OCI-LY3 (cell line): ENCODE measurements around the gene PKD1L1.

Experiments used
- H2AFZ ChIP-seq: fragments of 200-600, 300-600 bp; shearing (Covaris generic); 2 replicates; pipeline ENCODE4 v1.6.0; 2014; ENCODE audit warnings: antibody characterized with exemption, low read depth, low read length
- H3K27ac ChIP-seq: fragments of 200-600, 300-600 bp; sonication (generic); 2 replicates; pipeline ENCODE4 v1.5.1; 2014; ENCODE audit warnings: mild to moderate bottlenecking, low read length, moderate library complexity, mixed read lengths
- H3K27me3 ChIP-seq: fragments of 200-600, 300-600 bp; sonication (generic); 2 replicates; pipeline ENCODE4 v1.6.1; 2014; ENCODE audit warnings: low read depth, low read length, mixed read lengths
- H3K36me3 ChIP-seq: fragments of 200-600, 300-600 bp; sonication (generic); replicated peaks from 2 replicates; pipeline ENCODE3; 2014; ENCODE audit warnings: low read depth, low read length, mixed read lengths
- H3K4me1 ChIP-seq: fragments of 300-600, 200-600 bp; sonication (generic); 2 replicates; pipeline ENCODE4 v1.6.1; 2014; ENCODE audit warnings: low read length, mixed read lengths
- H3K4me2 ChIP-seq: fragments of 200-600, 300-600 bp; sonication (generic); 2 replicates; pipeline ENCODE4 v1.6.1; 2014; ENCODE audit warnings: low read length, mixed read lengths
- H3K4me3 ChIP-seq: fragments of 300-600, 200-600 bp; sonication (generic); 2 replicates; pipeline ENCODE4 v1.5.1; 2014; ENCODE audit warnings: antibody characterized with exemption, mild to moderate bottlenecking, low read length, moderate library complexity
- H3K79me2 ChIP-seq: fragments of 300-600, 200-600 bp; shearing (Covaris generic); 2 replicates; pipeline ENCODE4 v1.6.1; 2014; ENCODE audit warnings: mild to moderate bottlenecking, low read length, mixed read lengths
- H3K9ac ChIP-seq: fragments of 300-600, 200-600 bp; shearing (Covaris generic); 2 replicates; pipeline ENCODE4 v1.6.0; 2014; ENCODE audit warnings: mild to moderate bottlenecking, low read length, moderate library complexity
- H3K9me3 ChIP-seq: fragments of 200-600, 300-600 bp; shearing (Covaris generic); 2 replicates; pipeline ENCODE4 v1.6.1; 2014; ENCODE audit warnings: low read length, mixed read lengths; ENCODE audit not compliant: insufficient read depth
- H4K20me1 ChIP-seq: fragments of 200-600, 300-600 bp; sonication (generic); 2 replicates; pipeline ENCODE4 v1.6.1; 2016; ENCODE audit warnings: low read length, mixed read lengths; ENCODE audit not compliant: insufficient read depth
- CTCF ChIP-seq: fragments of 200-600, 300-600 bp; sonication (generic); IDR thresholded peaks from 2 replicates; pipeline ENCODE4 v1.5.1; 2014; ENCODE audit warnings: antibody characterized with exemption, low read length, low read depth
- EZH2phosphoT487 ChIP-seq: fragments of 200-600 bp; shearing (Covaris generic); IDR thresholded peaks from 2 replicates; pipeline ENCODE4 v1.6.1; 2018; ENCODE audit warnings: antibody characterized with exemption, mixed run types, low read depth

Gene PKD1L1

GRCh38 chr7:47957156-47957555 is 8.9 kb upstream of the PKD1L1 start:
- Histone ChIP-seq H3K9ac (no peak overlapping the region), H3K27ac (no peak overlapping the region), H3K27me3 (no peaks in the 10 kb centered on the region), H3K4me2 (no peak overlapping the region), H3K4me3 (no peak overlapping the region), H4K20me1 (no peaks in the 10 kb centered on the region), H3K4me1 (no peaks in the 10 kb centered on the region), H3K36me3 (peaks cover 20% of the 10 kb centered on the region), H2AFZ (no peak overlapping the region), H3K9me3 (no peaks in the 10 kb centered on the region), H3K79me2 (no peaks in the 10 kb centered on the region)
- TF ChIP-seq CTCF = no peak

- H3K9ac ChIP-seq = no peak overlapping the region
- no peaks in the 10 kb centered on the region for H3K27me3 ChIP-seq
- H4K20me1 ChIP-seq = no peaks in the 10 kb centered on the region
- H3K4me2 ChIP-seq = no peak overlapping the region
- no peak overlapping the region for H3K4me3 ChIP-seq
- H3K36me3 ChIP-seq = peaks cover 12% of the 10 kb centered on the region
- H3K79me2 ChIP-seq = no peaks in the 10 kb centered on the region
- H3K4me1 ChIP-seq = no peaks in the 10 kb centered on the region
- no peaks in the 10 kb centered on the region for H3K9me3 ChIP-seq
- H3K27ac ChIP-seq = no peak overlapping the region
- no peak overlapping the region for H2AFZ ChIP-seq
- TF ChIP-seq EZH2phosphoT487 (no peak), CTCF (no peak)
Measured at GRCh38 chr7:47956220-47956619, 8.0 kb upstream of the PKD1L1 start.

- H3K79me2 ChIP-seq = no peaks in the 10 kb centered on the region
- H2AFZ ChIP-seq = no peak overlapping the region
- no peak overlapping the region for H3K4me3 ChIP-seq
- no peak overlapping the region for H3K27ac ChIP-seq
- no peak for TF ChIP-seq EZH2phosphoT487
- no peak for TF ChIP-seq CTCF
- H4K20me1 ChIP-seq = no peaks in the 10 kb centered on the region
- H3K9me3 ChIP-seq = no peaks in the 10 kb centered on the region
- H3K4me1 ChIP-seq = no peaks in the 10 kb centered on the region
- H3K36me3 ChIP-seq = peaks cover 5% of the 10 kb centered on the region
- H3K9ac ChIP-seq = no peak overlapping the region
- H3K27me3 ChIP-seq = peaks cover 7% of the 10 kb centered on the region; the same call in 1 of the 2 replicates
- H3K4me2 ChIP-seq = no peak overlapping the region
Measured at GRCh38 chr7:47954231-47954911, 6.1 kb upstream of the PKD1L1 start.

GRCh38 chr7:47953822-47954221 is 5.6 kb upstream of the PKD1L1 start:
- Histone ChIP-seq H3K27ac (no peak overlapping the region), H3K9ac (no peak overlapping the region), H2AFZ (no peak overlapping the region), H3K79me2 (no peaks in the 10 kb centered on the region), H3K9me3 (no peaks in the 10 kb centered on the region), H3K36me3 (peaks cover 5% of the 10 kb centered on the region), H3K4me1 (no peaks in the 10 kb centered on the region), H3K4me2 (no peak overlapping the region), H3K27me3 (peaks cover 7% of the 10 kb centered on the region; the same call in 1 of the 2 replicates), H4K20me1 (no peaks in the 10 kb centered on the region), H3K4me3 (no peak overlapping the region)
- no peak for TF ChIP-seq CTCF
- TF ChIP-seq EZH2phosphoT487 = no peak
